SK-N-SH treated with all-trans-retinoic acid at 6 μM for 48 hours (cell line): ENCODE results near the gene CCDC178.

Experiments used
- ATAC-seq: fragments of 200-7000 bp; cut with Tn5 transposase; 3 replicates; pipeline ENCODE4 v1.9.1; 2020; ENCODE audit warnings: mild to moderate bottlenecking, moderate library complexity
- ARNTL ChIP-seq: fragments of 450-650 bp; formaldehyde crosslinking; IDR thresholded peaks from 2 replicates; pipeline ENCODE4 v1.5.0; 2020; ENCODE audit warnings: low read depth, mild to moderate bottlenecking, moderate library complexity, borderline replicate concordance
- BACH2 ChIP-seq: fragments of 250-450 bp; sonication (Bioruptor Pico); IDR thresholded peaks from 2 replicates; pipeline ENCODE4 v1.9.0; 2021; ENCODE audit warnings: mild to moderate bottlenecking, borderline replicate concordance
- CSDC2 ChIP-seq: fragments of 250-450 bp; sonication (Bioruptor Pico); IDR thresholded peaks from 2 replicates; pipeline ENCODE4 v1.5.0; 2020; ENCODE audit warnings: mild to moderate bottlenecking, moderate library complexity
- GLIS3 ChIP-seq: fragments of 250-450 bp; sonication (Bioruptor Pico); IDR thresholded peaks from 2 replicates; pipeline ENCODE4 v1.5.0; 2020; ENCODE audit warnings: mild to moderate bottlenecking, moderate library complexity
- ISL1 ChIP-seq: fragments of 250-450 bp; sonication (Bioruptor Pico); IDR thresholded peaks from 2 replicates; pipeline ENCODE4 v2.1.2; 2022; ENCODE audit warnings: mild to moderate bottlenecking, moderate library complexity
- OSR1 ChIP-seq: fragments of 250-450 bp; sonication (Bioruptor Pico); IDR thresholded peaks from 2 replicates; pipeline ENCODE4 v1.8.0; 2022; ENCODE audit warnings: moderate library complexity, mild to moderate bottlenecking, inconsistent platforms
- PPARA ChIP-seq: fragments of 250-450 bp; sonication (Bioruptor Pico); IDR thresholded peaks from 2 replicates; pipeline ENCODE4 v1.5.0; 2020; ENCODE audit warnings: mild to moderate bottlenecking, borderline replicate concordance
- RARB ChIP-seq: fragments of 250-450 bp; sonication (Bioruptor Pico); IDR thresholded peaks from 2 replicates; pipeline ENCODE4 v1.8.0; 2021; ENCODE audit warnings: mild to moderate bottlenecking, moderate library complexity
- SNAI2 ChIP-seq: fragments of 250-450 bp; sonication (Bioruptor Pico); IDR thresholded peaks from 2 replicates; pipeline ENCODE4 v1.5.0; 2020; ENCODE audit warnings: mild to moderate bottlenecking, moderate library complexity
- TCF4 ChIP-seq: fragments of 250-450 bp; sonication (Bioruptor Pico); IDR thresholded peaks from 2 replicates; pipeline ENCODE4 v1.8.0; 2021; ENCODE audit warnings: mild to moderate bottlenecking, moderate library complexity, borderline replicate concordance
- TOX ChIP-seq: fragments of 250-450 bp; sonication (Bioruptor Pico); IDR thresholded peaks from 2 replicates; pipeline ENCODE4 v1.8.0; 2021; ENCODE audit warnings: mild to moderate bottlenecking, moderate library complexity, borderline replicate concordance
- ZC3H10 ChIP-seq: fragments of 250-450 bp; sonication (Bioruptor Pico); IDR thresholded peaks from 2 replicates; pipeline ENCODE4 v1.5.1; 2021; ENCODE audit warnings: mild to moderate bottlenecking, moderate library complexity
- ZFP3 ChIP-seq: fragments of 250-450 bp; sonication (Bioruptor Pico); IDR thresholded peaks from 2 replicates; pipeline ENCODE4 v1.5.0; 2020; ENCODE audit warnings: mild to moderate bottlenecking, moderate library complexity
- ZFP30 ChIP-seq: fragments of 450-650 bp; formaldehyde crosslinking; IDR thresholded peaks from 2 replicates; pipeline ENCODE4 v1.5.0; 2022; ENCODE audit warnings: mild to moderate bottlenecking, moderate library complexity
- ZNF565 ChIP-seq: fragments of 450-650 bp; formaldehyde crosslinking; conservative IDR thresholded peaks from 2 replicates; pipeline ENCODE4 v1.5.0; 2020; ENCODE audit warnings: low read depth, mild to moderate bottlenecking, moderate library complexity
- ZNF70 ChIP-seq: fragments of 450-650 bp; formaldehyde crosslinking; IDR thresholded peaks from 2 replicates; pipeline ENCODE4 v1.5.0; 2020; ENCODE audit warnings: mild to moderate bottlenecking, moderate library complexity
- ZNF8 ChIP-seq: fragments of 450-650 bp; formaldehyde crosslinking; IDR thresholded peaks from 2 replicates; pipeline ENCODE4 v1.5.0; 2020; ENCODE audit warnings: mild to moderate bottlenecking, moderate library complexity
- TF ChIP-seq, protein P1 (sequence below): fragments of 250-450 bp; sonication (Bioruptor Pico); IDR thresholded peaks from 2 replicates; pipeline ENCODE4 v1.8.0; 2020; ENCODE audit warnings: mild to moderate bottlenecking, moderate library complexity, borderline replicate concordance
- TF ChIP-seq, protein P2 (sequence below): fragments of 250-450 bp; sonication (Bioruptor Pico); IDR thresholded peaks from 2 replicates; pipeline ENCODE4 v1.5.1; 2020; ENCODE audit warnings: low read depth, mild to moderate bottlenecking, moderate library complexity
- TF ChIP-seq, protein P3 (sequence below): fragments of 250-450 bp; sonication (Bioruptor Pico); IDR thresholded peaks from 2 replicates; pipeline ENCODE4 v1.5.1; 2021; ENCODE audit warnings: mild to moderate bottlenecking, moderate library complexity
- TF ChIP-seq, protein P4 (sequence below): fragments of 250-450 bp; sonication (Bioruptor Pico); IDR thresholded peaks from 2 replicates; pipeline ENCODE4 v1.8.0; 2021; ENCODE audit warnings: low read depth, mild to moderate bottlenecking, moderate library complexity, borderline replicate concordance
- TF ChIP-seq, protein P5 (sequence below): fragments of 250-450 bp; sonication (Bioruptor Pico); IDR thresholded peaks from 2 replicates; pipeline ENCODE4 v1.5.0; 2020; ENCODE audit warnings: mild to moderate bottlenecking, moderate library complexity

Gene CCDC178

DNA sequence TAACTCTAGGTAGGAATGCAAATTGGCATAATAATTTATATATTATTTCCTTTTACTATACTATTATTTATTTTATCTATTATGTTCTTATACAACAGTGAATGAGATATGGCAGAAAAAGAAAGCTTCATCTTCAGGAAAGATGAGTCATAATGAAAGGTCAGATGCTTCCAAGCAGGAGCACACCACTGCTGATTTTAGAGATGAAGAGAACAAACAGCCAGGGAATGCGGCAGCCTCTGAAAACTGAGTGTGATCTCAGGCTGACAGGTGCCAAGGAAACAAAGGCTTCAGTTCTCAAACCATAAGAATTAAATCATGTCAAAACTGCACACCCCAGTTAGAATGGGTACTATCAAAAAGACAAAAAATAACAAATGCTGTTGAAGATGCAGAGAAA, 149.0 kb downstream of the CCDC178 start (continued):
- TF ChIP-seq, protein P1, sequence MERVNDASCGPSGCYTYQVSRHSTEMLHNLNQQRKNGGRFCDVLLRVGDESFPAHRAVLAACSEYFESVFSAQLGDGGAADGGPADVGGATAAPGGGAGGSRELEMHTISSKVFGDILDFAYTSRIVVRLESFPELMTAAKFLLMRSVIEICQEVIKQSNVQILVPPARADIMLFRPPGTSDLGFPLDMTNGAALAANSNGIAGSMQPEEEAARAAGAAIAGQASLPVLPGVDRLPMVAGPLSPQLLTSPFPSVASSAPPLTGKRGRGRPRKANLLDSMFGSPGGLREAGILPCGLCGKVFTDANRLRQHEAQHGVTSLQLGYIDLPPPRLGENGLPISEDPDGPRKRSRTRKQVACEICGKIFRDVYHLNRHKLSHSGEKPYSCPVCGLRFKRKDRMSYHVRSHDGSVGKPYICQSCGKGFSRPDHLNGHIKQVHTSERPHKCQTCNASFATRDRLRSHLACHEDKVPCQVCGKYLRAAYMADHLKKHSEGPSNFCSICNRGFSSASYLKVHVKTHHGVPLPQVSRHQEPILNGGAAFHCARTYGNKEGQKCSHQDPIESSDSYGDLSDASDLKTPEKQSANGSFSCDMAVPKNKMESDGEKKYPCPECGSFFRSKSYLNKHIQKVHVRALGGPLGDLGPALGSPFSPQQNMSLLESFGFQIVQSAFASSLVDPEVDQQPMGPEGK (CRISPR knock-in tag): no peak
- no peak for TF ChIP-seq ZFP3
- no peak for TF ChIP-seq ZNF8 (CRISPR knock-in tag)
- no peak for TF ChIP-seq RARB (CRISPR knock-in tag)

DNA sequence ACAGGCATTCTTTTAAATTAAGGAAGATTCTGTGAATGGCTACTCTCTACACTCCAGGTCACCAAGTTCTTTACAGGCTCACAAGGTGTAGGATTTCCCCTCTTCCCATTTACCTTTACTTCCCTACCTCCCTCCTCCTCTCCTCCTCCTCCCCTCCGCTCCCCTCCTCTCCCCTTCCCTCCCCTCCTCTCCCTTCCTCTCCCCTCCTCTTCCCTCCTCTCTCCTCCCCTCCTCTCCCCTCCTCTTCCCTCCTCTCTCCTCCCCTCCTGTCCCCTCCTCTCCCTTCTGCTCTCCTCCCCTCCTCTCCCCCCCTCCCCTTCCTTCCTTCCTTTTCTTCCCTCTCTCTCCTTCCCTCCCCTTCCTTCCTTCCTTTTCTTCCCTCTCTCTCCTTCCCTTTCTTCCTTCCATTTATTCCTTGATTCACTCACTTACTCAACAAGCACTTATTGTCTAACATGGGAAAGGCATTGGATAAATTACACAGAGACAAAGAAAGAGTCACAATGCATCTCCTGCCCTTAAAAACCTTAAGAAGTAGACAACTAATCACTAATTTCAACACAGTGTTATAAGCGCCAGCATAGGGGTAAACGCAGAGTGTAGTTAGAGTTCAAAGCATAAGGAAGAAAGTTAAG, 152.3 kb downstream of the CCDC178 start:
- ATAC-seq: no peak
- TF ChIP-seq CSDC2 (no peak), OSR1 (CRISPR knock-in tag) (no peak), TCF4 (CRISPR knock-in tag) (no peak)

DNA sequence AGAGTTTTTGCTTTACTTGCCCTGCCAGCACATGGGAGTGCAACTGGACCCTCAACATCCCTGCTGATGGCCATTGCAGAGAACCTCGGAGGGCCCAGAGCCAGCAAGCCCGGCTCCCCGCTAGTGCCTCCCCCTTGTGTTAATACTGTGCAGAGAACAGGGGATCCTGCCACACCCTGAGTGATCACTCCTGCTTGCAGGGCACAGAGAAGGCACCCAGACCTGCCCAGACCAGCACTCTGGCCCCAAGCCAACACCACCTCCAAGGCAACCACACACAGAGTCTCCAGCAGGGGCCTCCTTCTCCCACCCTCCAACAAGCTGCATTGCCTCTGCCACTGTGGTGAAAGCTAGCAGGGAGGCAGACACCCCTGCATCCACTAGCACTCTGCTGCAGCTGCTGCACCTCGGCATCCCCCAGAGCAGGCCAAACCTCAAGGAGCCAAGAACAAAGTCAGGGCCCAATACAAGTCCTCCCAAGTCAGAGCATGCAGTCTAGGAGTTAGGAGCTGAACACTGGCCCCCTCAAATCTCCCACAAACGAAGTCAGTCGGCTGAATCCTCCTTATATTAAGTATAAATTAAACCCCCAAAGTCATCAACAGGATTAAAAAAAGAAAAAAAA, 157.7 kb downstream of the CCDC178 start:
- TF ChIP-seq GLIS3 (CRISPR knock-in tag) (no peak), ZNF565 (CRISPR knock-in tag) (no peak), ISL1 (CRISPR knock-in tag) (no peak), RARB (CRISPR knock-in tag) (no peak), ZFP3 (no peak), ZFP30 (CRISPR knock-in tag) (no peak), ZC3H10 (CRISPR knock-in tag) (no peak), SNAI2 (CRISPR knock-in tag) (no peak), BACH2 (CRISPR knock-in tag) (no peak), ARNTL (CRISPR knock-in tag) (no peak), TCF4 (CRISPR knock-in tag) (no peak), TOX (no peak), ZNF8 (CRISPR knock-in tag) (no peak), PPARA (CRISPR knock-in tag) (no peak), ZNF70 (CRISPR knock-in tag) (no peak)
- TF ChIP-seq, protein P2, sequence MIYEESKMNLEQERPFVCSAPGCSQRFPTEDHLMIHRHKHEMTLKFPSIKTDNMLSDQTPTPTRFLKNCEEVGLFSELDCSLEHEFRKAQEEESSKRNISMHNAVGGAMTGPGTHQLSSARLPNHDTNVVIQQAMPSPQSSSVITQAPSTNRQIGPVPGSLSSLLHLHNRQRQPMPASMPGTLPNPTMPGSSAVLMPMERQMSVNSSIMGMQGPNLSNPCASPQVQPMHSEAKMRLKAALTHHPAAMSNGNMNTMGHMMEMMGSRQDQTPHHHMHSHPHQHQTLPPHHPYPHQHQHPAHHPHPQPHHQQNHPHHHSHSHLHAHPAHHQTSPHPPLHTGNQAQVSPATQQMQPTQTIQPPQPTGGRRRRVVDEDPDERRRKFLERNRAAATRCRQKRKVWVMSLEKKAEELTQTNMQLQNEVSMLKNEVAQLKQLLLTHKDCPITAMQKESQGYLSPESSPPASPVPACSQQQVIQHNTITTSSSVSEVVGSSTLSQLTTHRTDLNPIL: no peak
- TF ChIP-seq, protein P1 (CRISPR knock-in tag): no peak
- TF ChIP-seq, protein P3, sequence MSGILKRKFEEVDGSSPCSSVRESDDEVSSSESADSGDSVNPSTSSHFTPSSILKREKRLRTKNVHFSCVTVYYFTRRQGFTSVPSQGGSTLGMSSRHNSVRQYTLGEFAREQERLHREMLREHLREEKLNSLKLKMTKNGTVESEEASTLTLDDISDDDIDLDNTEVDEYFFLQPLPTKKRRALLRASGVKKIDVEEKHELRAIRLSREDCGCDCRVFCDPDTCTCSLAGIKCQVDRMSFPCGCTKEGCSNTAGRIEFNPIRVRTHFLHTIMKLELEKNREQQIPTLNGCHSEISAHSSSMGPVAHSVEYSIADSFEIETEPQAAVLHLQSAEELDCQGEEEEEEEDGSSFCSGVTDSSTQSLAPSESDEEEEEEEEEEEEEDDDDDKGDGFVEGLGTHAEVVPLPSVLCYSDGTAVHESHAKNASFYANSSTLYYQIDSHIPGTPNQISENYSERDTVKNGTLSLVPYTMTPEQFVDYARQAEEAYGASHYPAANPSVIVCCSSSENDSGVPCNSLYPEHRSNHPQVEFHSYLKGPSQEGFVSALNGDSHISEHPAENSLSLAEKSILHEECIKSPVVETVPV: no peak
- TF ChIP-seq, protein P4, sequence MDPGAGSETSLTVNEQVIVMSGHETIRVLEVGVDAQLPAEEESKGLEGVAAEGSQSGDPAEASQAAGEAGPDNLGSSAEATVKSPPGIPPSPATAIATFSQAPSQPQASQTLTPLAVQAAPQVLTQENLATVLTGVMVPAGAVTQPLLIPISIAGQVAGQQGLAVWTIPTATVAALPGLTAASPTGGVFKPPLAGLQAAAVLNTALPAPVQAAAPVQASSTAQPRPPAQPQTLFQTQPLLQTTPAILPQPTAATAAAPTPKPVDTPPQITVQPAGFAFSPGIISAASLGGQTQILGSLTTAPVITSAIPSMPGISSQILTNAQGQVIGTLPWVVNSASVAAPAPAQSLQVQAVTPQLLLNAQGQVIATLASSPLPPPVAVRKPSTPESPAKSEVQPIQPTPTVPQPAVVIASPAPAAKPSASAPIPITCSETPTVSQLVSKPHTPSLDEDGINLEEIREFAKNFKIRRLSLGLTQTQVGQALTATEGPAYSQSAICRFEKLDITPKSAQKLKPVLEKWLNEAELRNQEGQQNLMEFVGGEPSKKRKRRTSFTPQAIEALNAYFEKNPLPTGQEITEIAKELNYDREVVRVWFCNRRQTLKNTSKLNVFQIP: no peak
- TF ChIP-seq, protein P5, sequence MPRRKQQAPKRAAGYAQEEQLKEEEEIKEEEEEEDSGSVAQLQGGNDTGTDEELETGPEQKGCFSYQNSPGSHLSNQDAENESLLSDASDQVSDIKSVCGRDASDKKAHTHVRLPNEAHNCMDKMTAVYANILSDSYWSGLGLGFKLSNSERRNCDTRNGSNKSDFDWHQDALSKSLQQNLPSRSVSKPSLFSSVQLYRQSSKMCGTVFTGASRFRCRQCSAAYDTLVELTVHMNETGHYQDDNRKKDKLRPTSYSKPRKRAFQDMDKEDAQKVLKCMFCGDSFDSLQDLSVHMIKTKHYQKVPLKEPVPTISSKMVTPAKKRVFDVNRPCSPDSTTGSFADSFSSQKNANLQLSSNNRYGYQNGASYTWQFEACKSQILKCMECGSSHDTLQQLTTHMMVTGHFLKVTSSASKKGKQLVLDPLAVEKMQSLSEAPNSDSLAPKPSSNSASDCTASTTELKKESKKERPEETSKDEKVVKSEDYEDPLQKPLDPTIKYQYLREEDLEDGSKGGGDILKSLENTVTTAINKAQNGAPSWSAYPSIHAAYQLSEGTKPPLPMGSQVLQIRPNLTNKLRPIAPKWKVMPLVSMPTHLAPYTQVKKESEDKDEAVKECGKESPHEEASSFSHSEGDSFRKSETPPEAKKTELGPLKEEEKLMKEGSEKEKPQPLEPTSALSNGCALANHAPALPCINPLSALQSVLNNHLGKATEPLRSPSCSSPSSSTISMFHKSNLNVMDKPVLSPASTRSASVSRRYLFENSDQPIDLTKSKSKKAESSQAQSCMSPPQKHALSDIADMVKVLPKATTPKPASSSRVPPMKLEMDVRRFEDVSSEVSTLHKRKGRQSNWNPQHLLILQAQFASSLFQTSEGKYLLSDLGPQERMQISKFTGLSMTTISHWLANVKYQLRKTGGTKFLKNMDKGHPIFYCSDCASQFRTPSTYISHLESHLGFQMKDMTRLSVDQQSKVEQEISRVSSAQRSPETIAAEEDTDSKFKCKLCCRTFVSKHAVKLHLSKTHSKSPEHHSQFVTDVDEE (CRISPR knock-in tag): no peak
- ATAC-seq: no peak
